GM19351 (cell line): ENCODE data around the gene MAML3.

ENCODE experiments used
- ATAC-seq: cut with Tn5 transposase; IDR thresholded peaks from one replicate; pipeline ENCODE4 v1.9.1; 2021; ENCODE audit warnings: mild to moderate bottlenecking, moderate library complexity; ENCODE audit not compliant: unreplicated experiment

Gene MAML3

GRCh38 chr4:139934708-139935195 is 219.2 kb downstream of the MAML3 start:
- ATAC-seq = no peak

- no peak for ATAC-seq
These were observed 219.8 kb downstream of the MAML3 start for GRCh38 chr4:139934057-139934707.

GRCh38 chr4:139933541-139933940 is 220.4 kb downstream of the MAML3 start:
- no peak for ATAC-seq

GRCh38 chr4:139933104-139933503 is 220.9 kb downstream of the MAML3 start:
- no peak for ATAC-seq

GRCh38 chr4:139924782-139925181 is 229.2 kb downstream of the MAML3 start:
- ATAC-seq = no peak

GRCh38 chr4:139922406-139923024 is 231.5 kb downstream of the MAML3 start:
- no peak for ATAC-seq

GRCh38 chr4:139921429-139922184 is 232.4 kb downstream of the MAML3 start:
- no peak for ATAC-seq

- ATAC-seq = no peak
These were observed 233.4 kb downstream of the MAML3 start for GRCh38 chr4:139920486-139921002.

GRCh38 chr4:139919521-139919920 is 234.5 kb downstream of the MAML3 start:
- ATAC-seq = no peak

GRCh38 chr4:139919004-139919403 is 235.0 kb downstream of the MAML3 start:
- ATAC-seq = no peak

- ATAC-seq = no peak
These were observed 235.4 kb downstream of the MAML3 start for GRCh38 chr4:139918591-139918990.

GRCh38 chr4:139917896-139918295 is 236.1 kb downstream of the MAML3 start:
- ATAC-seq = no peak

- no peak for ATAC-seq
These were observed 237.9 kb downstream of the MAML3 start for GRCh38 chr4:139916041-139916440.

- ATAC-seq = no peak
These were observed 238.9 kb downstream of the MAML3 start for GRCh38 chr4:139915037-139915436.

GRCh38 chr4:139913995-139914598 is 239.9 kb downstream of the MAML3 start:
- no peak for ATAC-seq

GRCh38 chr4:139913398-139913990 is 240.5 kb downstream of the MAML3 start:
- no peak for ATAC-seq

GRCh38 chr4:139912445-139912844 is 241.5 kb downstream of the MAML3 start:
- ATAC-seq = no peak

GRCh38 chr4:139910106-139910505 is 243.9 kb downstream of the MAML3 start:
- ATAC-seq = no peak

GRCh38 chr4:139908636-139909437 is 245.1 kb downstream of the MAML3 start:
- ATAC-seq = no peak
